NCI-H748 treated with DMSO at 0.1 percent for 48 hours (cell line): ENCODE data around the gene LYZ.

Experiments used
- DNase-seq: peaks from one replicate; lab custom pipeline; 2025; lab: John Stamatoyannopoulos, UW

Gene LYZ

DNA sequence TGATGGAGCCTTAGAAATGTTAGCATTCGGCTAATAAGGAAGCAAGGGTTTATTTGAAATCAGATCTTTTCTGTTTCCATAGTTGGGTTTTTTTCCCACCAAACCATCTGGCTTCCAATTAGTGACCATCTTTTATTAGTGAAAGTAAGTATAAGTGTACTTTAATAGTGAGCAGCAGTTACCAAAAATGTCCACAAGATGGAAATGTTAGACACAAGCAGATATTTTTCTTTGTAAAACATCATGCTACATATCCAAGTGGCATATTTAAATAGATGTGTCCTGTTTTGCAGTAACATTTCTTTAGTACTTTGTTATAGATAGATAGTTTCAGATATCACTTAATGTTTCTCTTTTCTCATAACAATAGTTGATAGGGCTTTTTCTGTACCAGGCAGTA is 40.2 kb downstream of the LYZ start:
- DNase-seq, result peak; percentile 1

GRCh38 chr12:69389831-69390230 is 41.6 kb downstream of the LYZ start:
- no peak for DNase-seq

DNA sequence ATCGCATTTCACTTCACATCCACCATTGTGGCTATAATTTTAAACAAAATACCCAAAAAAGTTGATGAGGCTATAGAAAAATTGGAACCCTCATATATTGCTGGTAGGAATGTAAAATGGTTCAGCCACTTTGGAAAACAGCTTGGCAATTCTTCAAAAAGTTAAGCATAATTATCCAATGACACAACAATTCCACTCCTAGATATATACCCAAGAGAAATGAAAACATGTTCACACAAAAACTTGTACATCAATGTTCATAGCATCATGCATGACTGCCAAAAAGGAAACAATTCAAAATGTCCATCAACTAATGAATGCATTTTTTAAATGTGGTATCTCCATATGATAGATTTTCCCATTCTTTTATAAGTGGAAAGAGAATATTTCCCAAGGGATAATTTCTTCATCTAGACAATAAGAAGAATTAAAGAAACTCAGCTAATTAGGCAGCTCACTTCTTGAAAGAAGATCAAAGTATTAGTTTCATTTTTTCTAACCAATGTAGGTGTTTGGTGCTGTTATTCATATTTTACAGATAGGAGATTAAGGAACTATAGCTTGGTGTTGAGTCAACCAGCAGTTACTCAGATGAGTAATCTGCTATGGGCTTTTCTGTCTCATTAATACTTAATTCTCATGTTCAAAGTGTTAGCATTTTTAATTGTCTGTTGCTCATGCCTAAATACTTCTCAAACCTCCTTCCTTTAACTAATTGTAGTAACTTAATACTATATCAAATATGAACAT is 44.2 kb downstream of the LYZ start:
- DNase-seq, result no peak

- DNase-seq, result no peak
Measured at GRCh38 chr12:69396041-69396440, 47.9 kb downstream of the LYZ start.

DNA sequence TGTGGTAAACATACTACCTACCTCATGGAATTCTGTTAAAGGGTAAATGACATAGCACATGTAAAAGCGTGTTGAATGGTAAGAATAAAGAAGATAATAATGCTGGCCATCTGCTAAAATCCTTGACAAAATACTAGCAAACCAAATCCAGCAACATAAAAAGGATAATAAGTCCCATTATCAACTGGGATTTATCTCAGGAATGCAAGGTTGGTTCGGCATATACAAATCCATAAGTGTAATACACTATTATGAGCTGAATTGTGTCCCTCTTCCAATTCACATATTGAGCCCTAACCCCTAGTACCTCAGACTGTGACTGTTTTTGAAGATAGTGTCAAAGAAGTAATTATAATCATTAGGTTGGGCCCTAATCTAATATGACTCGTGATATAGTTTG is 48.8 kb downstream of the LYZ start:
- no peak for DNase-seq

DNA sequence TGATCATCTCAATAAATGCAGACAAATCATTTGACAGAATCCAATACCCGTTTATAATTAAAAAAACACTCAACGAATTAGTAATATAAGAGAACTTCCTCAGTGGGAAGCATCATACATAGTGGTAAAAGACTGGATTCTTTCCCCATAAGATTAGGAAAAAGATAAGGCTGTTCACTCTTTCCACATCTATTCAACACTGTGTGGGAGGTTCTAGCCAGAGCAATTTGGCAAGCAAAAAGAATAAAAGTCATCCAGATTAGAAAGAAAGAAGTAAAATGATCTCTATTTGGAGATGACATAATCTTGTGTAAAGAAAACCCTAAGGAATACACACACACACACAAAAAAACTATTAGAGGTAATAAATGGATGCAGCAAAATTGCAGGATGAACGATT is 49.8 kb downstream of the LYZ start:
- DNase-seq, result no peak

GRCh38 chr12:69401940-69402339 is 53.8 kb downstream of the LYZ start:
- no peak for DNase-seq
